ENCODE data around the gene DNASE1L2. TPM values are rescaled to one million over a fixed set of nuclear protein-coding genes. Genes with fewer than 3 reads are reported as not detected.

DNASE1L2 gene
- total RNA-seq, 4 donors from 2014 or later = 0.38 to 0.61 (median 0.57) TPM; not detected in 1

GRCh38 chr16:2189252-2189893, 46.9 kb upstream of the DNASE1L2 start:
- Histone ChIP-seq H3K9me3 (no peaks in the 10 kb centered on the region), H3K27ac (no peak overlapping the region), H3K36me3 (no peaks in the 10 kb centered on the region), H3K4me3 (no peak overlapping the region), H3K4me1 (peaks cover 0 to 18% (median 0%) of the 10 kb centered on the region in 3 donors), H3K27me3 (peaks cover 0 to 19% (median under 1%) of the 10 kb centered on the region in 4 donors)
- no peak for TF ChIP-seq POLR2A (IDR thresholded peaks at IDR 0.05)
- no peak for DNase-seq
- intact Hi-C loops (cut with DNase I) = no loop called here
- WGBS, 2 donors = 83 to 86% methylated on average over 3 to 7 of the region's 25 CpGs

GRCh38 chr16:2190002-2190658, 46.1 kb upstream of the DNASE1L2 start:
- peaks cover 3 to 25% (median 6%) of the 10 kb centered on the region in 3 donors for H3K4me1 ChIP-seq
- H3K9me3 ChIP-seq = no peaks in the 10 kb centered on the region
- no peaks in the 10 kb centered on the region for H3K36me3 ChIP-seq
- H3K27ac ChIP-seq = no peak overlapping the region
- DNase-seq = no peak
- intact Hi-C loops (cut with DNase I) = no loop called here
- 40% methylated on average over 1 of the region's 24 CpGs; no CpG with 5 or more reads in 1 of the 2 donors for WGBS, 2 donors
- no peak overlapping the region for H3K4me3 ChIP-seq
- TF ChIP-seq CTCF (IDR thresholded peaks at IDR 0.05) (no peak), POLR2A (IDR thresholded peaks at IDR 0.05) (no peak)
- H3K27me3 ChIP-seq = peaks cover 0 to 27% (median 7%) of the 10 kb centered on the region in 4 donors

- WGBS, 2 donors = 20 to 57% methylated on average over 1 to 6 of the region's 25 CpGs
- Histone ChIP-seq H3K36me3 (no peaks in the 10 kb centered on the region), H3K27ac (no peak overlapping the region), H3K4me1 (peaks cover 11 to 33% (median 14%) of the 10 kb centered on the region in 3 donors), H3K9me3 (no peaks in the 10 kb centered on the region), H3K4me3 (no peak overlapping the region), H3K27me3 (peaks cover 7 to 34% (median 14%) of the 10 kb centered on the region in 4 donors)
- intact Hi-C loops (cut with DNase I) = no loop called here
- no peak for DNase-seq
- no peak for TF ChIP-seq CTCF (IDR thresholded peaks at IDR 0.05)
- TF ChIP-seq POLR2A (IDR thresholded peaks at IDR 0.05) = no peak
These were observed 45.4 kb upstream of the DNASE1L2 start for GRCh38 chr16:2190659-2191445.

- WGBS, 2 donors = 57 to 62% methylated on average over 3 to 11 of the region's 11 CpGs
- H3K27me3 ChIP-seq = peaks cover 10 to 38% (median 15%) of the 10 kb centered on the region in 4 donors
- H3K36me3 ChIP-seq = no peaks in the 10 kb centered on the region
- intact Hi-C loops (cut with DNase I) = no loop called here
- peaks cover 15 to 37% (median 15%) of the 10 kb centered on the region in 3 donors for H3K4me1 ChIP-seq
- no peak for DNase-seq
- no peak overlapping the region for H3K27ac ChIP-seq
- no peaks in the 10 kb centered on the region for H3K9me3 ChIP-seq
- no peak overlapping the region for H3K4me3 ChIP-seq
- no peak for TF ChIP-seq CTCF (IDR thresholded peaks at IDR 0.05)
- TF ChIP-seq POLR2A (IDR thresholded peaks at IDR 0.05) = no peak
These were observed 44.9 kb upstream of the DNASE1L2 start for GRCh38 chr16:2191446-2191706.

GRCh38 chr16:2194166-2194834, 41.9 kb upstream of the DNASE1L2 start:
- H3K27ac ChIP-seq = no peak overlapping the region
- peaks cover 10 to 65% (median 16%) of the 10 kb centered on the region in 4 donors for H3K27me3 ChIP-seq
- H3K4me3 ChIP-seq = no peak overlapping the region
- WGBS, 2 donors = 40% methylated on average over 8 of the region's 16 CpGs; no CpG with 5 or more reads in 1 of the 2 donors
- peaks cover 15 to 43% (median 20%) of the 10 kb centered on the region in 3 donors for H3K4me1 ChIP-seq
- intact Hi-C loops (cut with DNase I) = no loop called here
- no peaks in the 10 kb centered on the region for H3K9me3 ChIP-seq
- no peak for TF ChIP-seq POLR2A (IDR thresholded peaks at IDR 0.05)
- no peak for TF ChIP-seq CTCF (IDR thresholded peaks at IDR 0.05)
- H3K36me3 ChIP-seq = no peaks in the 10 kb centered on the region
- no peak for DNase-seq
